Measurements from ENCODE around the gene SFSWAP. TPM values are rescaled to one million over a fixed set of nuclear protein-coding genes. Genes with fewer than 3 reads are reported as not detected.
A peak's percentile ranks its signal among the peaks of the same experiment; 100 is the strongest.
"Not testable (repeated sequence)": the region's sequence is repeated elsewhere in the genome, so short reads cannot be mapped to it uniquely, and the experiment has no call there.

The SFSWAP gene
- total RNA-seq, 2 experiments from 2014 or later, result 65.5 to 67.8 TPM

GRCh38 chr12:131803961-131804521, 93.2 kb downstream of the SFSWAP start:
- H3K27ac Mint-ChIP-seq, result no peak overlapping the region
- peaks cover 14% of the 10 kb centered on the region for H3K36me3 Mint-ChIP-seq
- DNase-seq, result no peak
- H3K9me3 Mint-ChIP-seq, result no peaks in the 10 kb centered on the region
- POLR2A ChIA-PET, result no interaction called here
- ATAC-seq (ENCODE audit: low read depth), result no peak
- no peaks in the 10 kb centered on the region for H3K27me3 Mint-ChIP-seq
- no peak overlapping the region for H3K4me3 Mint-ChIP-seq
- H3K4me1 Mint-ChIP-seq, result peaks cover 1% of the 10 kb centered on the region

- Mint-ChIP-seq H3K36me3 (peaks cover 14% of the 10 kb centered on the region), H3K27me3 (no peaks in the 10 kb centered on the region), H3K27ac (no peak overlapping the region), H3K4me3 (no peak overlapping the region), H3K4me1 (peaks cover 1% of the 10 kb centered on the region), H3K9me3 (no peaks in the 10 kb centered on the region)
- DNase-seq, result no peak
- POLR2A ChIA-PET, result no interaction called here
- ATAC-seq (ENCODE audit: low read depth), result no peak
These were observed 94.5 kb downstream of the SFSWAP start for GRCh38 chr12:131805421-131805820.

- no peak overlapping the region for H3K4me3 Mint-ChIP-seq
- peaks cover 7% of the 10 kb centered on the region for H3K36me3 Mint-ChIP-seq
- no peak overlapping the region for H3K27ac Mint-ChIP-seq
- POLR2A ChIA-PET, result no interaction called here
- no peak for ATAC-seq (ENCODE audit: low read depth)
- peaks cover 1% of the 10 kb centered on the region for H3K4me1 Mint-ChIP-seq
- H3K9me3 Mint-ChIP-seq, result no peaks in the 10 kb centered on the region
- H3K27me3 Mint-ChIP-seq, result no peaks in the 10 kb centered on the region
- DNase-seq, result no peak
These were observed 95.8 kb downstream of the SFSWAP start for GRCh38 chr12:131806674-131807073.

GRCh38 chr12:131808744-131809371, 98.0 kb downstream of the SFSWAP start:
- DNase-seq (peak; percentile 62), ATAC-seq (ENCODE audit: low read depth) (peak; percentile 98)
- peak overlapping the region; percentile 71 for H3K27ac Mint-ChIP-seq
- POLR2A ChIA-PET, result interaction anchor here (0.7 to 1.8 kb wide), 4 partner anchors 14 to 121 kb away, joined by 3 to 5 read pairs (median 4); partner anchors contain the start of gene PUS1
- peaks cover 10% of the 10 kb centered on the region for H3K9me3 Mint-ChIP-seq
- peak overlapping the region; percentile 79 for H3K4me3 Mint-ChIP-seq
- H3K36me3 Mint-ChIP-seq, result peaks cover 12% of the 10 kb centered on the region
- H3K4me1 Mint-ChIP-seq, result peaks cover 1% of the 10 kb centered on the region
- no peaks in the 10 kb centered on the region for H3K27me3 Mint-ChIP-seq

GRCh38 chr12:131809476-131810254, 98.8 kb downstream of the SFSWAP start:
- DNase-seq; H3K27ac Mint-ChIP-seq; POLR2A ChIA-PET; ATAC-seq (ENCODE audit: low read depth); H3K4me1 Mint-ChIP-seq; H3K27me3 Mint-ChIP-seq: not testable (repeated sequence)
- Mint-ChIP-seq H3K9me3 (peaks cover 10% of the 10 kb centered on the region), H3K36me3 (peaks cover 12% of the 10 kb centered on the region), H3K4me3 (peak overlapping the region; percentile 70)

GRCh38 chr12:131810726-131811125, 99.8 kb downstream of the SFSWAP start:
- POLR2A ChIA-PET, result interaction anchor here (1.2 kb wide), 1 partner anchor 100 kb away, joined by 3 read pairs; the partner anchor contains the start of gene SFSWAP
- Mint-ChIP-seq H3K27me3 (no peaks in the 10 kb centered on the region), H3K9me3 (peaks cover 10% of the 10 kb centered on the region), H3K4me3 (no peak overlapping the region), H3K4me1 (peaks cover 1% of the 10 kb centered on the region), H3K36me3 (peaks cover 12% of the 10 kb centered on the region), H3K27ac (no peak overlapping the region)
- no peak for ATAC-seq (ENCODE audit: low read depth)
- no peak for DNase-seq

GRCh38 chr12:131815131-131815530, 104.2 kb downstream of the SFSWAP start:
- no peaks in the 10 kb centered on the region for H3K27me3 Mint-ChIP-seq
- H3K4me3 Mint-ChIP-seq, result no peak overlapping the region
- peaks cover 12% of the 10 kb centered on the region for H3K36me3 Mint-ChIP-seq
- no peak overlapping the region for H3K27ac Mint-ChIP-seq
- POLR2A ChIA-PET, result no interaction called here
- no peak for ATAC-seq (ENCODE audit: low read depth)
- no peak for DNase-seq
- no peaks in the 10 kb centered on the region for H3K4me1 Mint-ChIP-seq
- H3K9me3 Mint-ChIP-seq, result peaks cover 10% of the 10 kb centered on the region

- Mint-ChIP-seq H3K27ac (no peak overlapping the region), H3K27me3 (no peaks in the 10 kb centered on the region), H3K36me3 (peaks cover 12% of the 10 kb centered on the region), H3K4me3 (no peak overlapping the region), H3K4me1 (no peaks in the 10 kb centered on the region), H3K9me3 (peaks cover 10% of the 10 kb centered on the region)
- ATAC-seq (ENCODE audit: low read depth), result no peak
- DNase-seq, result no peak
- POLR2A ChIA-PET, result no interaction called here
These were observed 105.6 kb downstream of the SFSWAP start for GRCh38 chr12:131816495-131816894.

- Mint-ChIP-seq H3K27me3 (no peaks in the 10 kb centered on the region), H3K9me3 (peaks cover 6% of the 10 kb centered on the region), H3K4me1 (no peaks in the 10 kb centered on the region), H3K27ac (no peak overlapping the region), H3K4me3 (no peak overlapping the region), H3K36me3 (peaks cover 8% of the 10 kb centered on the region)
- ATAC-seq (ENCODE audit: low read depth) (no peak), DNase-seq (no peak)
- POLR2A ChIA-PET, result no interaction called here
These were observed 106.4 kb downstream of the SFSWAP start for GRCh38 chr12:131817241-131817640.

- Mint-ChIP-seq H3K4me3 (no peak overlapping the region), H3K9me3 (no peaks in the 10 kb centered on the region), H3K36me3 (no peaks in the 10 kb centered on the region), H3K4me1 (no peaks in the 10 kb centered on the region), H3K27ac (no peak overlapping the region), H3K27me3 (no peaks in the 10 kb centered on the region)
- POLR2A ChIA-PET, result no interaction called here
- DNase-seq (no peak), ATAC-seq (ENCODE audit: low read depth) (no peak)
These were observed 108.1 kb downstream of the SFSWAP start for GRCh38 chr12:131818821-131819585.

GRCh38 chr12:131824450-131824849, 113.6 kb downstream of the SFSWAP start:
- POLR2A ChIA-PET, result no interaction called here

GRCh38 chr12:131825146-131825892, 114.4 kb downstream of the SFSWAP start:
- ATAC-seq (ENCODE audit: low read depth) (no peak), DNase-seq (no peak)
- Mint-ChIP-seq H3K36me3 (no peaks in the 10 kb centered on the region), H3K9me3 (no peaks in the 10 kb centered on the region), H3K27me3 (peaks cover 25% of the 10 kb centered on the region), H3K27ac (no peak overlapping the region), H3K4me1 (no peaks in the 10 kb centered on the region), H3K4me3 (no peak overlapping the region)
- POLR2A ChIA-PET, result no interaction called here

More at GRCh38 chr12:131824450-131824849, 113.6 kb downstream of the SFSWAP start:
- Mint-ChIP-seq H3K9me3 (no peaks in the 10 kb centered on the region), H3K4me1 (no peaks in the 10 kb centered on the region), H3K27ac (no peak overlapping the region), H3K27me3 (peaks cover 24% of the 10 kb centered on the region), H3K4me3 (no peak overlapping the region), H3K36me3 (no peaks in the 10 kb centered on the region)
- no peak for DNase-seq
- ATAC-seq (ENCODE audit: low read depth), result no peak

Measured in activated naive CD8-positive, alpha-beta T cell treated with anti-CD3 and anti-CD28 coated beads, Interleukin-2, amount 10 ng/mL, durations not matched to agents 7 days and 5 days (primary cell).